Measurements from ENCODE around the gene RHOB. TPM values are rescaled to one million over a fixed set of nuclear protein-coding genes. Genes with fewer than 3 reads are reported as not detected.

Gene RHOB
- total RNA-seq, 2 experiments from 2014 or later, result 25.9 to 26.6 TPM

- Histone ChIP-seq H3K4me1 (ENCODE audit: insufficient read depth, low read length) (no peaks in the 10 kb centered on the region), H3K27ac (ENCODE audit: low read depth in 1 of 2, low read length in 2 of 2) (no peak overlapping the region), H3K9me3 (ENCODE audit: control insufficient read depth in 1 of 2, insufficient read depth in 1 of 2, low read length in 2 of 2) (no peaks in the 10 kb centered on the region), H3K27me3 (ENCODE audit: control insufficient read depth in 1 of 2, insufficient read depth in 2 of 2, low read length in 2 of 2) (peaks cover 0 to 4% of the 10 kb centered on the region in 2 experiments), H3K4me3 (ENCODE audit: low read length) (no peak overlapping the region), H3K36me3 (ENCODE audit: insufficient read depth, low read length) (no peaks in the 10 kb centered on the region)
- no peak overlapping the region for H3K27ac Mint-ChIP-seq
- no peaks in the 10 kb centered on the region for H3K9me3 Mint-ChIP-seq
- no peak for DNase-seq
- no peaks in the 10 kb centered on the region for H3K4me1 Mint-ChIP-seq (ENCODE audit: low read depth)
- H3K36me3 Mint-ChIP-seq (ENCODE audit: low read depth), result no peaks in the 10 kb centered on the region
- no peak overlapping the region for H3K4me3 Mint-ChIP-seq
- ChIA-PET POLR2A (no interaction called here), CTCF (no interaction called here)
- ATAC-seq (ENCODE audit: poor library complexity), result no peak
- intact Hi-C loops (cut with DNase I, micrococcal nuclease), result no loop called here
- TF ChIP-seq CTCF (IDR thresholded peaks at IDR 0.05), result no peak
- no peaks in the 10 kb centered on the region for H3K27me3 Mint-ChIP-seq
Measured at GRCh38 chr2:20487392-20488174, 40.7 kb downstream of the RHOB start.

- no peaks in the 10 kb centered on the region for H3K9me3 Mint-ChIP-seq
- DNase-seq, result no peak
- no peak for ATAC-seq (ENCODE audit: poor library complexity)
- H3K27me3 ChIP-seq (ENCODE audit: control insufficient read depth in 1 of 2, insufficient read depth in 2 of 2, low read length in 2 of 2), result peaks cover 0 to 4% of the 10 kb centered on the region in 2 experiments
- no peak for TF ChIP-seq CTCF (IDR thresholded peaks at IDR 0.05)
- POLR2A ChIA-PET, result no interaction called here
- intact Hi-C loops (cut with DNase I, micrococcal nuclease), result no loop called here
- no peaks in the 10 kb centered on the region for H3K36me3 Mint-ChIP-seq (ENCODE audit: low read depth)
- no peaks in the 10 kb centered on the region for H3K9me3 ChIP-seq (ENCODE audit: control insufficient read depth in 1 of 2, insufficient read depth in 1 of 2, low read length in 2 of 2)
- H3K36me3 ChIP-seq (ENCODE audit: insufficient read depth, low read length), result no peaks in the 10 kb centered on the region
- no peaks in the 10 kb centered on the region for H3K4me1 Mint-ChIP-seq (ENCODE audit: low read depth)
- H3K27ac Mint-ChIP-seq, result no peak overlapping the region
- no peak overlapping the region for H3K4me3 ChIP-seq (ENCODE audit: low read length)
- no peak overlapping the region for H3K27ac ChIP-seq (ENCODE audit: low read depth in 1 of 2, low read length in 2 of 2)
- H3K4me1 ChIP-seq (ENCODE audit: insufficient read depth, low read length), result no peaks in the 10 kb centered on the region
- CTCF ChIA-PET, result no interaction called here
- no peaks in the 10 kb centered on the region for H3K27me3 Mint-ChIP-seq
- H3K4me3 Mint-ChIP-seq, result no peak overlapping the region
Measured at GRCh38 chr2:20488201-20488641, 41.3 kb downstream of the RHOB start.

GRCh38 chr2:20488782-20489181 is 41.9 kb downstream of the RHOB start:
- ATAC-seq (ENCODE audit: poor library complexity) (no peak), DNase-seq (no peak)
- Mint-ChIP-seq H3K36me3 (ENCODE audit: low read depth) (no peaks in the 10 kb centered on the region), H3K4me3 (no peak overlapping the region), H3K4me1 (ENCODE audit: low read depth) (no peaks in the 10 kb centered on the region), H3K27ac (no peak overlapping the region), H3K27me3 (no peaks in the 10 kb centered on the region), H3K9me3 (no peaks in the 10 kb centered on the region)
- Histone ChIP-seq H3K9me3 (ENCODE audit: control insufficient read depth in 1 of 2, insufficient read depth in 1 of 2, low read length in 2 of 2) (no peaks in the 10 kb centered on the region), H3K27me3 (ENCODE audit: control insufficient read depth in 1 of 2, insufficient read depth in 2 of 2, low read length in 2 of 2) (peaks cover 0 to 4% of the 10 kb centered on the region in 2 experiments), H3K4me3 (ENCODE audit: low read length) (no peak overlapping the region), H3K27ac (ENCODE audit: low read depth in 1 of 2, low read length in 2 of 2) (no peak overlapping the region), H3K36me3 (ENCODE audit: insufficient read depth, low read length) (no peaks in the 10 kb centered on the region), H3K4me1 (ENCODE audit: insufficient read depth, low read length) (no peaks in the 10 kb centered on the region)
- POLR2A ChIA-PET, result no interaction called here
- no peak for TF ChIP-seq CTCF (IDR thresholded peaks at IDR 0.05)
- CTCF ChIA-PET, result interaction anchor here (0.7 kb wide), 2 partner anchors 21 to 1236 kb away, joined by 3 read pairs; no protein-coding TSS in a partner anchor
- intact Hi-C loops (cut with DNase I, micrococcal nuclease), result no loop called here
